ENCODE results near the gene IARS2.
"Not testable (repeated sequence)": the region's sequence is repeated elsewhere in the genome, so short reads cannot be mapped to it uniquely, and the experiment has no call there.

Gene IARS2

GRCh38 chr1:220077887-220078286, 16.0 kb upstream of the IARS2 start:
- TF ChIP-seq, protein P1, sequence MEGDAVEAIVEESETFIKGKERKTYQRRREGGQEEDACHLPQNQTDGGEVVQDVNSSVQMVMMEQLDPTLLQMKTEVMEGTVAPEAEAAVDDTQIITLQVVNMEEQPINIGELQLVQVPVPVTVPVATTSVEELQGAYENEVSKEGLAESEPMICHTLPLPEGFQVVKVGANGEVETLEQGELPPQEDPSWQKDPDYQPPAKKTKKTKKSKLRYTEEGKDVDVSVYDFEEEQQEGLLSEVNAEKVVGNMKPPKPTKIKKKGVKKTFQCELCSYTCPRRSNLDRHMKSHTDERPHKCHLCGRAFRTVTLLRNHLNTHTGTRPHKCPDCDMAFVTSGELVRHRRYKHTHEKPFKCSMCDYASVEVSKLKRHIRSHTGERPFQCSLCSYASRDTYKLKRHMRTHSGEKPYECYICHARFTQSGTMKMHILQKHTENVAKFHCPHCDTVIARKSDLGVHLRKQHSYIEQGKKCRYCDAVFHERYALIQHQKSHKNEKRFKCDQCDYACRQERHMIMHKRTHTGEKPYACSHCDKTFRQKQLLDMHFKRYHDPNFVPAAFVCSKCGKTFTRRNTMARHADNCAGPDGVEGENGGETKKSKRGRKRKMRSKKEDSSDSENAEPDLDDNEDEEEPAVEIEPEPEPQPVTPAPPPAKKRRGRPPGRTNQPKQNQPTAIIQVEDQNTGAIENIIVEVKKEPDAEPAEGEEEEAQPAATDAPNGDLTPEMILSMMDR (IDR thresholded peaks at IDR 0.05) = no peak
- Histone ChIP-seq H3K4me3 (no peak overlapping the region), H3K4me1 (no peaks in the 10 kb centered on the region), H3K27me3 (no peaks in the 10 kb centered on the region), H3K27ac (no peak overlapping the region), H3K36me3 (peaks cover 11 to 17% (median 14%) of the 10 kb centered on the region in 3 donors), H3K9me3 (no peaks in the 10 kb centered on the region)
- intact Hi-C loops (cut with DNase I; ENCODE audit: low total_unique reads) = no loop called here
- DNase-seq = no peak

DNA sequence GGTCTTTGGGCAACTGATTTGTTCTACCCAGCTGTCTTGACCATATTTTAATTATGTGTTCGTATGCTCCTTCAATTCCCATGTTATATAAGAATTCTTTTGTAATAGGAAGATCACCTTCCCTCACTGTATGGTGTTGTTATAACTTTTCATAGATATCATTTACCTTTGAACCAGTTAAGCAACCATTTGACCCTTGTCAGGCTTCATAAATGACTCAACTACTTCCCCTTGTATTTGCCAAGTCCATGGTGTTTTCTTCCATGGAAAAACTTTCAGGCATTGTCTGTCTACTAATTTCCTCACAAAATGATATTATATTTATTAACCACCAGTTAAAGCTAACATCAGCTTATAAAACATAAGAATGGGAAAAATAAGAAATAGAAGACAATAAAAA, 9.5 kb upstream of the IARS2 start:
- no peak for DNase-seq
- Histone ChIP-seq H3K27ac (no peak overlapping the region), H3K4me1 (peaks cover 0 to 7% (median 0%) of the 10 kb centered on the region in 4 donors), H3K36me3 (peaks cover 0 to 9% (median 5%) of the 10 kb centered on the region in 3 donors), H3K27me3 (no peaks in the 10 kb centered on the region), H3K4me3 (no peak overlapping the region), H3K9me3 (no peaks in the 10 kb centered on the region)
- intact Hi-C loops (cut with DNase I; ENCODE audit: low total_unique reads) = no loop called here
- TF ChIP-seq, protein P1 (IDR thresholded peaks at IDR 0.05) = no peak

- H3K27ac ChIP-seq; H3K36me3 ChIP-seq; H3K9me3 ChIP-seq; H3K4me1 ChIP-seq; intact Hi-C loops (cut with DNase I; ENCODE audit: low total_unique reads); H3K4me3 ChIP-seq; H3K27me3 ChIP-seq; DNase-seq: not testable (repeated sequence)
These were observed 7.7 kb upstream of the IARS2 start for GRCh38 chr1:220086261-220086686.

DNA sequence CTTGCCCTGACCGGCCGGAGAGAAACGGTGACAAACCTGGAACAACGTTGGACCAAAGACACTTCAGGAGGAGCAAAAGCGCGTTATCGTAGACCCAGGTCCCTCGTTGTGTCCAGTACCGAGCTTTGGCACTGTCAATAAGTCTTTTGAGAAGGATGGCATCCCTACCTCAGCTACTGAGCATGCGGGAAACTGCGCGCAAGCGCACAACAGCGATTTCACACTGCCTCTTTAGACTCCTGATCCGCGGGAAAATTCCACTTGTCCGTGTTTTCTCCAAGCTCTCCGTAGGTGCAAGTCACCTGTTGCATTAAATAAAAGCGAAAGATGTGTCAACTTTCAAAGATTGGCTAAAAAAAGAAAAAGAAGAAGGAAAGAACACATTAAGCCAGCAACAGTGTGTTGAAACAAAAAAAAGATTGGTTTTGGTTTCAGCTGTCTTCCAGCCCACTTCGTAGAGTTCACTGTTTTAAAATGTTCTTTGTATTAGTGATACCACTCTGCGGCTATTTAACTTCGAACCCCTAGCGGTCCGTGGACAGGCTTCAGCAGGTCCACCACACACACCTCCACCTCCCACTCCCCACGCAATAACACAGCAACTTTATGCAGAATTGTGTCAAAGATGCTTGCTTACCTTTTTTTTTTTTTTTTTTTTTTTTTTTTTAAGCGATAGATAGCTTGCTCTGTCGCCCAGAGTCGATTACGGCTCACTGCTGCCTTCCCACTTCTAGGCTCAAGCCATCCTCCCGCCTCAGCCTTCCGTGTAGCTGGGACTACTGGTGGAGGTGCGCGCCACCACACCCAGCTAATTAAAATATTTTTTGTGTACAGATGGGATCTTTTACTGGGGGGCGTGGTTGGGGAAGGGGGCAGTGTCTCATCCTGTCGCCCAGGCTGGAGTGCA, 4.0 kb upstream of the IARS2 start, which contains the start of gene BPNT1:
TSS of gene BPNT1 (minus strand) at position 139 of the 907 bp plus-strand sequence. CDS start 9,942 bp downstream, outside the sequence.
- Histone ChIP-seq H3K9me3 (no peaks in the 10 kb centered on the region), H3K4me1 (peaks cover 0 to 14% (median 2%) of the 10 kb centered on the region in 4 donors), H3K4me3 (peak within 1 kb of the TSS; percentile 53 to 67), H3K27me3 (no peaks in the 10 kb centered on the region), H3K27ac (peak within 1 kb of the TSS; percentile 64 to 65), H3K36me3 (no peaks in the 10 kb centered on the region)
- intact Hi-C loops (cut with DNase I; ENCODE audit: low total_unique reads) = loop anchor here (5.0 kb wide), 1 partner anchor 43 kb away; the partner anchor contains the start of gene EPRS1
- DNase-seq = peak; percentile 93 to 95
- TF ChIP-seq, protein P1 (IDR thresholded peaks at IDR 0.05) = no peak

DNA sequence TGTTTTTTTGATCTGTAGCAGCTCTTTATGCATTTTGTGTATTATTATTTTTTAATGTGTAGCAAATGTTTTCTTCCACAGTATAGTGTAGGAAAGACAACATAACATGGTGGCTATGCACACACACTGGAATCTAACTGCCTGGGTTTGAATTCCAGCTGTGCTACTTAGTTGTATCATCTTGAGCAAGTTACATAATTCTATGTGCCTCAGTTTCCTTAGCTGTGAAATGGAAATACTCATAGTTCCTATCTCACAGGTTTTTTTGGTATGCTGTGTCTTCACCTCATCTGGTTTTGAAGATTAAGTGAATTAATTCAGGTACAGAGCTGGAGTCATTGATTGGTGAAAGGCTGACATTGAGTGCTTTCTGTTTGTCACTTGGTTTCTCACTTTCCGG, 1.2 kb upstream of the IARS2 start:
- TF ChIP-seq, protein P1 (IDR thresholded peaks at IDR 0.05) = no peak
- Histone ChIP-seq H3K27me3 (no peaks in the 10 kb centered on the region), H3K9me3 (no peaks in the 10 kb centered on the region), H3K4me3 (no peak overlapping the region), H3K27ac (no peak overlapping the region), H3K36me3 (peaks cover 5 to 12% (median 11%) of the 10 kb centered on the region in 3 donors), H3K4me1 (peaks cover 0 to 22% (median 11%) of the 10 kb centered on the region in 4 donors)
- intact Hi-C loops (cut with DNase I; ENCODE audit: low total_unique reads) = loop anchor here (5.0 kb wide), 1 partner anchor 45 kb away; the partner anchor contains the start of gene EPRS1
- DNase-seq = no peak

All from tibial artery (tissue), 4 donors.